Mucosa of gallbladder (tissue), 1 donor: ENCODE data around the gene KRTCAP2. TPM values are rescaled to one million over a fixed set of nuclear protein-coding genes. Genes with fewer than 3 reads are reported as not detected.
"Not testable (repeated sequence)": the region's sequence is repeated elsewhere in the genome, so short reads cannot be mapped to it uniquely, and the experiment has no call there.

Experiments used
- DNase-seq: peaks from one replicate; pipeline ENCODE4 v3.0.0-alpha.2; 2020; ENCODE audit warnings: low spot score
- total RNA-seq: library from RNA; stranded (reverse); gene quantifications from one replicate; pipeline ENCODE4 v1.2.1, GENCODE V29; 2021
- donor health status: DM: no; HTN: no; CAD: no.

KRTCAP2 gene
- total RNA-seq, 1 donor from 2014 or later: 158 TPM

DNA sequence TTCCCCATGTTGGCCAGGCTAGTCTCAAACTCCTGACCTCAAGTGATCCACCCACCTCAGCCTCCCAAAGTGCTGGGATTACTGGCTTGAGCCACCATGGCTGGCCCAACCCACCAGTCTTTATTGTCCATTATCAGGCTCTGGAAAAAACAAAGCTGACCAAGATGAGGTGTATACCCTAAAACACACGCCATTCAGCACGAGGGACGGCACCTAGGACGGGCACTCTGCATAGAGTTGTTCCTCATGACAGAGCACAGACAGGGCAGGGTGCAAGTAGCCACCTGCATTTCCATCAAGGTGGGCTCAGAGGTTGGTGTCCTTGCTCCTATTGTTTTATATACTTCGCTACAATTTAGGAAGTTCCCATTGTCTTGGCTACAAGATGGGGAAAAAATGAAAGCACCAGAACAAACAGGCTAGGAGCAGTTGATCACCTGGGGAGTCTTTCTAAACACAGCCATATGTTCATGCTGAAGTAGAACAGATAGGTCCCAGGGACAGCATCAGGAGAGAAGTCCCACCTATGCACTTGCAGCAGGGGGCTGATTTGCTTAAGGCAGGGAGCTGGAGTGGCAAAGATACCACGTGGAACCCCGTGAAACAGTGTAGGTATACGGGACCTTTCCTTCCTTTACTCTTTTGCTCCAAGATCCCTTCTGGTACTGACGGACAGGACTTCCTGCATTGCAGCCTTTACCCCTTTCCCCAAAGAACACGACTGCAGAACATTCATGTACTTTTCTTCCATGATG lies 4.5 kb downstream of the KRTCAP2 start:
- no peak for DNase-seq

DNA sequence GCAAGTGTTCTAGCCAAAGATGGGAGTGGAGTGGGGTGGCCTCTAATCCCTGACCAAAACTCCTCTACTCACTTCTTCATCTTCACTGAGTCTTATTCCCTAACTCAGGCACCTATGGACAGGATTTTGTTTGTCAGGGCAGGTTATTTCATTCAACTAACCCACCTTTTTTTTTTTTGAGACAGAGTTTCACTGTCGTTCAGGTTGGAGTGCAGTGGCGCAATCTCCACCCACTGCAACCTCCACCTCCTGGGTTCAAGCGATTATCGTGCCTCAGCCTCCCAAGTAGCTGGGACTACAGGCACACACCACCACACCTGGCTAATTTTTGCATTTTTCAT lies 5.0 kb downstream of the KRTCAP2 start:
- DNase-seq: not testable (repeated sequence)

DNA sequence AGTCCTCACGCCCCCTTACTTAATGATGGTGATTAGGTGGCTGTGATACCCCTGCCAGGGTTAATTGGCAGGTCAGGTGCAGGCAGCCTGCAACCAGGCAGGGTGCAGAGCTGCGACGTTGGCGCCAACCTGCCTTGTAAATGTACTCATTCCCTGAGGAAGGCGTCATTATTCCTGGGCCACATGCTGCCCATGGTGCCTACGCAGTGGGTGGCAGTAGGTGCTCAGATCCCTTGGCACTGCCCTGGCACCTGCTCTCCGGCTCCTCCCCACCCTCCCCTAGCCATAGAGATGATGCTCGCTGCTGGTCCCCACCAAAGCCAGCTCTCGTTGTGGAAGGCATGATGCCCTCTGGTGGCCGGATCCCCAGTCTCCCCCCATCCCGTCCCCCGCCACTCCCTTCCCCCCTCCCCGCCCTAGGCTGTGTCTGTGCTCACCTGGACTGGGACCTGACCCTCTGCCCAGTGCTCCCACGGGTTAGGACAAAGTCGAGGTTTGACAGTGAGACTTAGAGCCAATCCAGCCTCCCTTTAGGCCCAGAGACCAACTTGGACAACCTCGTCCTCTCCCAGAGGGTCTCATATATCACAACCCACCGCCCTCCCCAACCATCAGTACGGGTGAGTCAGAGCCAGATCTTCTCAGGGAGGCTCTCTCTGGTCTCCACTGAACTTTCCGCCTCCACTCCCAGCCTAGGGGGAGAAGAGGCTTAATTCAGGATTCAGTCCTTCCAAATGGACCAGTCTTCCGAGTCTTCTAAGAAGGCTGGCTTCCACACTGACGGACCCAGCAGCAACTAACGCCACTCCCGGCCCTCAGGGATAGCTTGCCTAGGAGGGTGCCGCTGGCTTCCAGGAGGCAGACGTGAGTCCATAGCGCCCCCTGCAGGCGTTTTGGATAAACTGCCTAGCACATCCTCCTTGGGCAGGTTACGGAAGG lies 5.7 kb downstream of the KRTCAP2 start:
- peak; percentile 87 for DNase-seq

DNA sequence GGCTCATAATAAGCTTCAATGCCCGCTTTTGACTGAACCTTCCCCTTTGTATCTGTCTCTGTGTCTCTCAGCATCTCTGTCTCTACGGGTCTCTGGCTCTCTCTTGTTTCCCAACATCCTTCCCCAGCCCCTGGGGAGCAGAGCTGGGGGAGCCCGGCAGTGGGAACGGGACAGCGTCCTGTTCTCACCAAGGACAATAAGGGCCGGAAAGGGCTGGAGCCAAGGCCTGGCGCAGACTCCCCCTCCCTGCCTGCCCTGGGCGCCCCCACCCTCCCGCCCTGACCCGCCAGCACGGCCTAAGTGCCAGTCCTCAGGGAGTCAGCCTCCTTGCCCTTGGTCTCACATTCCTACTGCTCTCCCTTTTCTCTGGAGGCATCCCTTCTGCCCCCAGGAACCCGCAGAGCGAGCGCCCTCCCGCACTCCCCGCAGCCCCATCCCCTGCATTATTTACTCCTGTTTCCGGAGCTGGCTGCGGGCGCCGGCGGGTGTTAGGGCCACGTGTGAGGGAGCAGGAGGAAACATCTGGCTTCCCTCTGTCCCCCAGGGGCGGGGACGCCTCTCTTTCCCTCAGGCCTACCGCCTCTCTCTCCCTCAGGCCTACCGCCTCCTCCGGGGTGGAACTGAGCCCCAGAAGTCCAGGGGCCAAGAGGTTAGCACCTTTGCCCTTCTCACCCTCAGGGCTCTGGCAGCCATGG lies 6.5 kb downstream of the KRTCAP2 start:
- no peak for DNase-seq

DNA sequence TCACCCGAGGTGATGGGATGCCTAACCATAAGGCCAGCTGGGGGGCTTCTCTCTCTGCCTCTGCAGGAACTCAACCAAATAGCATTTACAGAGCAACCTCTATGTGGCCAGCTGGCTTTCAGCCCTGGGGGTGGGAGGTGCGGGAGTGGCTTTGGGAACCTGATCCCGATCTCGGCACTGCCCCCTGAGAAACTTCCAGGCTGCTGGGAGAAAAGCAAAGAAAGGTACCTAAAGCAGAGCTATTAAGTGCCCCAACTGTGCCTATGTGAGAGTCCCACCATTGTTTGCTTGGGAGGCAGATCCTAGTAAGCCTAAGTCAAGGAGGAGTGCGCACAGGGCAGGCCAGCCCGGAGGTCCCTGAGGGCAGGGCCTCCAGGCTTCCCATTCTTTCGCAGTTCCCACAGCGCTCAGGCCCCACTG lies 7.0 kb downstream of the KRTCAP2 start:
- no peak for DNase-seq

DNA sequence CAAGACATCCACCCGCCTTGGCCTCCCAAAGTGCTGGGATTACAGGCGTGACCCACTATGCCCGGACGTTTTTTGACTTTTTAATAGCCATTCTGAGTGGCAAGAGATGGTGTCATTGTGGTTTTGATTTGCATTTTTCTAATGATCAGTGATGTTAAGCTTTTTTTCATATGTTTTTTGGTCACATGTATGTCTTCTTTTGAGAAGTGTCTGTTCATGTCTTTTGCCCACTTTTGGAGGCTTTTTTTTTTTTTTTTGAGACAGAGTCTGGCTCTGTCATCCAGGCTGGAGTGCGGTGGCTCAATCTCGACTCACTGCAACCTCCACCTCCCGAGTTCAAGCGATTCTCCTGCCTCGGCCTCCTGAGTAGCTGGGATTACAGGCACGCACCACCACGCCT lies 8.5 kb downstream of the KRTCAP2 start:
- not testable (repeated sequence) for DNase-seq

DNA sequence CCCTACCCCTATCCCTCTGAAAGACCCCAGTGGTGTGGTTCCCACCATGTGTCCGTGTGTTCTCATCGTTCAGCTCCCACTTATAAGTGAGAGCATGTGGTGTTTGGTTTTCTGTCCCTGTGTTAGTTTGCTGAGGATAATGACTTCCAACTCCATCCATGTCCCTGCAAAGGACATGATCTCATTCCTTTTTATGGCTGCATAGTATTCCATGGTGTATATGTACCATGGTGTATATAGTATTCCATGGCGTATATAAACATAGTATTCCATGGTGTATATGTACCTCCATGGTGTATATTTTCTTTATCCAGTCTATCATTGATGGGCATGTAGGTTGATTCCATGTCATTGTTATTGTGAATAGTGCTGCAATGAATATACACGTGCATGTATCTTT lies 9.3 kb downstream of the KRTCAP2 start:
- DNase-seq: not testable (repeated sequence)

DNA sequence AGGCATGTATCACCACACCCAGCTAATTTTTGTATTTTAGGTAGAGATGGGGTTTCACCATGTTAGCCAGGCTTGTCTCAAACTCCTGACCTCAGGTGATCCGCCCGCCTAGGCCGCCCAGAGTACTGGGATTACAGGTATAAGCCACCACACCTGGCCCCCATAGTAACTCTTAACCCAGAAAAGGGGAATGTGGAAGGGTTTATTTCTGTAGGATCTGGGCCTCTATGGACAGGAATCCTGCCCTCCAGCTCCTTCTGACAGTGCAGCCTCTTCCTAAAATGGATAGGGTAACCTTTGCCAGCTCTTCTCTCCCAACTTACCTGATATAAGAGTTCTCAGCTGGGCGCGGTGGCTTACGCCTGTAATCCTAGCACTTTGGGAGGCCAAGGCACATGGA lies 10.5 kb downstream of the KRTCAP2 start:
- DNase-seq: not testable (repeated sequence)

DNA sequence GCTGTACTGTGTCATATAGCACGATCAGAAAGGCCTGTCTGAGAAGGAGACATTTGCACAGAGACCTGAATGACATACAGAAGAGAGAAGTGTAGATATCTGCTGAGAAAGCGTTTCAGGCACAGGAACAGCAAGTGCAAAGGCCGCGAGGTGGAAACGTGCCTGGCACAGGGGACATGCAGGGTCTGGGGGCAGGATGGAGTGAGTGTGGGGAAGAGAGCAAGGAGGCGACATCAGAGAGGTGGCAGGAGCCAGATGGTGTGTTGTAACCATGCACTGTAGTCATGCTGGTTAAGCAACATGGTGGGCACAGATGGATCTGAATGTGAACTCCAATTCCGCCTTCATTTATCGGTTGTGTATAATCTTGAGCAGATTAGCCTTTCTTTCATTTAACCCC lies 13.0 kb downstream of the KRTCAP2 start:
- DNase-seq: no peak

DNA sequence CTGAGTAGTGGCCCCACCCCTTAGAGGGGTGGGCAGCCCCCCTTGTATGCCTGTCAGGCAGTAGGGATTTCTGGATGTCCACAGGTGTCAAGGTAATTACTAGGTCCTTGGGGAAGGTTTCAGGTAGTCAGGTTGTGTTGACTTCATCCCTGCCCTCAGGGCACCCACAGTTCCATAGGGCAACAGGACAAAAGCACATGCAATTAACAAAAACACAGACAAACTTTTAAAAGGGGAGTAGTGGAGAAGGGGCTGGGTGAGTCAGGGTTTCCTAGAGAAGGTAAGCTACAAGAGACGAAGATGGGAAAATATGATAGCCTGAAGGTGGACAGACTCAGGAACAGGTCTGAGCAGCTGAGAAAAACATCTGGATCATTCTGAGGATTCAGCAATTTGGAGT lies 14.1 kb downstream of the KRTCAP2 start:
- DNase-seq: no peak

DNA sequence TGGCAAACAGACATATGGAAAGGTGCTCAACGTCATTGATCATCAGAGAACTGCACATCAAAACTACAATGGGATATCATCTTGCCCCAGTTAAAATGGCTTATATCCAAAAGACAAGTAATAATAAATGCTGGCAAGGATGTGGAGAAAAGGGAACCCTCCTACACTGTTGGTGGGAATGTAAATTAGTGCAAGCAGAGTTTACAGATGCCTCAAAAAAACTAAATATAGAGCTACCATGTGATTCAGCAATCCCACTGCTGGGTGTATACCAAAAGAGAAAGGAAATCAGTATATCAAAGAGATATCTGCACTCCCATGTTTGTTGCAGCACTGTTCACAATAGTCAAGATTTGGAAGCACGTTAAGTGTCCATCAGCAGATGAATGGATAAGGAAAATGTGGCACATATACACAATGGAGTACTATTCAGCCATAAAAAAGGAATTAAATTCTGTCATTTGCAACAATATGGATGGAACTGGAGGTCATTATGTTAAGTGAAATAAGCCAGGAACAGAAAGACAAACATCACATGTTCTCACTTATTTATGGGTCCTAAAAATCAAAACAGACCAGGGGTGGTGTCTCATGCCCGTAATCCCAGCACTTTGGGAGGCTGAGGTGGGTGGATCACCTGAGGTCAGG lies 17.0 kb downstream of the KRTCAP2 start:
- DNase-seq: not testable (repeated sequence)

DNA sequence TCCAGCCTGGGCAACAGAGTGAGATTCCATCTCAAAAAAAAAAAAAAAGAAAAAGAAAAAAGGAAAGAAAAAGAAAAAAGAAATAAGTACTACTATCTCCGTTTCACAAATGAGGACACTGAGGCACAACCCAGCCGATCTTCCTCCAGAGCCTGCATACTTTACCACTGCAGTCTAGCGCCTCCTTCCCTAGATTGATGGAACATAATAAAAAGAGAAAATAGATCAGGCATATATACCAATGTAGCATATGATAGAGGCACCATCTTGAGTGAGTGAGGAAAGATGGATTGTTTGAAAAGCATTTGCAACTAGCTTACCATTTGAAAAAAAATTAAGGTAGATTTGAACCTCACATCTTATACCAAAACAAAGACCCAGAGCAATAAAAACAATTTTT lies 27.6 kb downstream of the KRTCAP2 start:
- DNase-seq: no peak

DNA sequence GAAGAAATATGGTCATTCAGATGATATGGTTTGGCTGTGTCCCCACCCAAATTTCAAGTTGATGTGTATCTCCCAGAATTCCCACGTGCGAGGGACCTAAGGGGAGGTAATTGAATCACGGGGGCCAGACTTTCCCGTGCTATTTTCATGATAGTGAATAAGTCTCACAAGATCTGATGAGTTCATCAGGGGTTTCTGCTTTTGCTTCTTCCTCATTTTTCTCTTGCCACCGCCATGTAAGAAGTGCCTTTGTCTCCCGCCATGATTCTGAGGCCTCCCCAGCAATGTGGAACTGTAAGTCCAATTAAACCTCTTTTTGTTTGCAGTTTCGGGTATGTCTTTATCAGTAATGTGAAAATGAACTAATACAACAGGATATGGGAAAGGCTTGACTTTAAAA lies 31.4 kb downstream of the KRTCAP2 start:
- DNase-seq: no peak

DNA sequence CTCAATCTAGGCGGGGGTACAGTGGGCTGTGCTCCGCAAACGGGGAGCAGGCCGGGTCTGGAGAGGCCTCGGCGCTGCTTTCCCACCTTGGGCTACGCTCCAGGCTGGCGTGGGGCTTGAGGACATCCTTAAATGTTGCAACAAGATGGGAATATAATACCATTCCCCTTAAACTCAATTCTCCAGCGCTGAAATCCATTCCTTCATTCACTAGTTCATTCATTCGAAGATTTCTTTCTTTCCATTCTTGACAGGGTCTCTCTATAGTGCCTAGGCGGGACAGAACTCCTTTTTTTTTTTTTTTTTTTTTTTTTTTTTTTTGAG lies 32.5 kb downstream of the KRTCAP2 start:
- DNase-seq: no peak

DNA sequence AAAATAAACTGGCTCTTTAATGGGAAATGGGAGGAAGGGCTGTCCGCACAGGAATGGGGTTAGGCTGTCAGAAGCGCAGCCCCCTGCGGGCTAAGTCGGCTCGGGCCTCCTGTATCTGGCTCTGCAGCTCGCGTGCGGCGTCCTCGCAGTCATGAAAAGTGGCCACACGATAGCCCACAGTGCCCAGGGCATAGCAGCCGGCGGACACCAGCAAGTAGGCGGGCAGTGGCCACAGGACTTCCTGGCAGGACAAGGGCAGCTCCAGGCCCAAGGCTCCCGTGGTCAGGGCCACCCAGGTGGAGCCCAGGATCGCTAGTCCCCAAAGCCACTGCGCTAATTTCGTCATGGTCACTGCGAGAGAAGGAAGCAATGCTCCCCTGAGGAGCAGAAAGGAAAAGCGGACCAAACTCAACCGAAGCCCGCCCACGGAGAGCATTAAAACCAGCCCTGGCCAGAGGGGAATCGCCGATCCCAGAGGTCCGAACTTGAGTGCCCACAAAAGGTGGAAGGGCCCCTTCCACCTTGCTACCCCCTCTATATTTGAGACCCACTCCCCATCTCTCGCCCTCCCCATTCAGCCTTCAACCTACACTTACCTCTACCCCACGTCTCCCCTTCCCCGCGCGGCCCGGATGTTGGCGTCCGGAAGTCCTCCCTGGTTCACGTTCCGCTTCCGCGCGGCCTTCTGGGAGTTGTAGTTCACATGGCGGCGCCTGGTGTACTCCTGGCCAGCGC lies 33.0 kb downstream of the KRTCAP2 start, which contains the start of gene DPM3:
DPM3 (minus strand) TSS at position 637 of the 735 bp plus-strand sequence; CDS start at position 346, 291 bp downstream.
- DNase-seq: peak; percentile 87

DNA sequence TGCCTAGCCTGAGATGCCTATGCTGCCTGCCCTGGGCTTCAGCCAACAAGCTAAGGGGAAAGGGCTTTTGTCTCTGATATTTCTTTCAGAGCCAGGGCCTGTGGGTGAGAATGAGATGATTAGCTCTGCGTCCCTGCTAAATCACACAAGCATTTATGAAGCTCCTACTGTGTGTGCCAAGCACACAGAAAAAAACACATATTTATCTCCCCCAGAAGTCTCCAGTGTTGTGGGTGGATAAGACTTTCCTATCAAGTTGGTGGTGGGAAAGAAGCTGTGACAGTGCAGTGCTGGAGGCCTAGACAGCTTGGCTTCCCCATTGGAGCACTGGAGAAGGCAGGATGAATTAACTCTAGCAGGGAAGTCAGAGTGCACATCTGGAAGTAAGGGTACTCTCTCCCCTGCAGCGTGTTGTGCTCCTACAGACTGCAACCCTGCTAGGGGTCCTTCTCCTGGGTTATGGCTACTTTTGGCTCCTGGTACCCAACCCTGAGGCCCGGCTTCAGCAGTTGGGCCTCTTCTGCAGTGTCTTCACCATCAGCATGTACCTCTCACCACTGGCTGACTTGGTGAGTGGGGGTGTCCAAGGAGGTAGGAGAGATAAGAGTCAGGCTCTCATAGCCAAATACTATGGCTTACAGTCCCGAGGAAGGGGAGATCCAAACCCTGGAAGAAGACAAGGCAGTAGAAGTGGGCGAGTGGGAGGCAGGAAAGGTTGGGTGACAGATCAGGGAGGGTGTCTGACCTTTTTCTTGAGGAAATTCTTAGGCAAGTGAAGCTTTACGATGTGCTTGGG lies 35.8 kb downstream of the KRTCAP2 start:
- DNase-seq: no peak

DNA sequence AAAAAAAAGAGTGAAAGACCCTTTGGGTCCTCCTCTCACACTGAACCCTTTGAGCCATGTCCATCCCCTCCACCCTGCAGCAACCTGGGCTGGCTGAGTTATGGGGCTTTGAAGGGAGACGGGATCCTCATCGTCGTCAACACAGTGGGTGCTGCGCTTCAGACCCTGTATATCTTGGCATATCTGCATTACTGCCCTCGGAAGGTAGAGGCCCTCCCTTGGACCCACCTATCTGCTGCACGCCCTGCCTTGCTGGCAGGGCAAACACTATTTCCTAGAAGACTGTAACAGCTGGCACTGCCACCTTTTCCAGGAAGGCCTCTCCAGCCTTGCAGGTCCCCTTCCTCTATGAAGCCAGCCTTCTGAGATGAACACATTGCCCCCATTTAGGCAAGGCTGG lies 36.4 kb downstream of the KRTCAP2 start:
- DNase-seq: no peak

DNA sequence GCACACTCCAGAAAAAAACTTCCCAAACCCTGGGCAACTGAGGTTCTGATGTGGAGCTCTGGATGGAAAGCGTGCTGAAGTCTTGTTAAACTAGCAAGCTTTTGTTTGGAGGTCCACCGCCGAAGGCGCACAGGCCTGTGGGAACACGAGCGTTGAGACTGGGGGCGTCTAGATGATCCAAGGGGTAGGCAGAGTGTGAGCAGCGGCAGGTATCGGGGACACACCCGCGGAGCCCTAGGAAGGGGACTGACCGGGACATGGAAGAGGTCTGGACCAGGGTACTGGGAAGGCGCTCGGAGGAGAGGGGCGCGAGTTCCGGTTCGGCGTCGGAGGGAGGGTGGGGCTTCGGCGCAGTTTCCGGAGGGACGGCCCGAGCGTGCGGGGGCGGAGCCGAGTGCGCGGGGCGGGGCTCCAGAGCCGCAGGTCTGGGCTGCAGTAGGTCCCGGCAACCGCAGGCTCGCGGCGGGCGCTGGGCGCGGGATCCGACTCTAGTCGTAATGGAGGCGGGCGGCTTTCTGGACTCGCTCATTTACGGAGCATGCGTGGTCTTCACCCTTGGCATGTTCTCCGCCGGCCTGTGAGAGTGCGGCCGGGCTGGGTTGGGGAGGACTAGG lies 37.6 kb downstream of the KRTCAP2 start, which contains the start of gene SLC50A1:
SLC50A1 (plus strand) TSS at position 438 of the 614 bp plus-strand sequence; CDS start at position 498, 60 bp downstream.
- DNase-seq: peak; percentile 95

DNA sequence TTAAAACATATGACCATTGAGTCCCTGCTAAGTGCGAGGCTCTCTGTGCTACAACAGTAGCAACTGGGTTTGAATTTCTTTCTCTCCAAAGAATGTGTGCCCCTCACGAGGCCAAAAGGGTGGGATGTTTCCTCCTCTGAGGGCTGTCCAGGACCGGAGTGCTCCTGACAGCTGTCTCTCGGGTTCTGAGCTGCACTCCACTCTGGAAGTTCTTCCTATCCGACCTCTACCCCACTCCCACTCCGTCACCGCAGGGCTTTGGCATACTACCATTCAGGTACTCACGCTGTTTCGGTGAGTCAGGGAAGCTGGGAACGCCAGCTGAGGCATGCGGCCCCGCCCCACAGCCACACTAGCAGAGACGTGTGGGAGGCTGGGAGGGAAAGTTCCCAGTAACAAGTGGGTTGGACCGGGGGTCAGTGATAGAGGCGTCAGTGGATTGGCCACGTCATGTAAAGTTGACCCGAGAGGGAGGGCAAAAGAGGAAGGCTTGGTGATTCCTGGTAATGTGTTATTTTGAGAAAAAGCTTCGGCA lies 38.2 kb downstream of the KRTCAP2 start:
- DNase-seq: peak; percentile 89
